Panc1 (cell line): ENCODE results near the gene SNRNP25.

Source experiments
- CTCF ChIP-seq: fragments of 450-650 bp; IDR thresholded peaks from 2 replicates; pipeline ENCODE4 v1.5.1; 2017; ENCODE audit warnings: mild to moderate bottlenecking
- REST ChIP-seq, 2 experiments: IDR thresholded peaks; 2 replicates each; pipeline ENCODE4 v1.6.1; 2011 to 2012; ENCODE audit warnings: low read depth in 2 of 2, control low read depth in 1 of 2, low read length in 1 of 2, mild to moderate bottlenecking in 1 of 2, moderate library complexity in 1 of 2; ENCODE audit not compliant: insufficient read depth in 1 of 2

- no peak for TF ChIP-seq REST (IDR thresholded peaks at IDR 0.05; ENCODE audit: insufficient read depth in 1 of 2, low read depth in 2 of 2, low read length in 1 of 2)
- TF ChIP-seq CTCF: peak; percentile 99
These were observed 12.1 kb downstream of the SNRNP25 start for GRCh38 chr16:65745-66144.
